Glutamatergic neuron (in vitro differentiated cells): Measurements from ENCODE around the gene CNDP2. TPM values are rescaled to one million over a fixed set of nuclear protein-coding genes. Genes with fewer than 3 reads are reported as not detected.

ENCODE experiments used
- DNase-seq: peaks from one replicate; pipeline ENCODE4 v3.0.0; 2022
- H3K27ac Mint-ChIP-seq: one replicate; pipeline ENCODE4 v1.8.0; 2020; ENCODE audit warnings: mild to moderate bottlenecking, mixed read lengths, inconsistent platforms; ENCODE audit not compliant: unreplicated experiment
- H3K27me3 Mint-ChIP-seq: one replicate; pipeline ENCODE4 v1.8.0; 2020; ENCODE audit warnings: mild to moderate bottlenecking, moderate library complexity, mixed read lengths, inconsistent platforms; ENCODE audit not compliant: unreplicated experiment
- H3K36me3 Mint-ChIP-seq: one replicate; pipeline ENCODE4 v1.8.0; 2020; ENCODE audit warnings: mild to moderate bottlenecking, mixed read lengths, inconsistent platforms; ENCODE audit not compliant: unreplicated experiment
- H3K4me1 Mint-ChIP-seq: one replicate; pipeline ENCODE4 v1.8.0; 2020; ENCODE audit warnings: mild to moderate bottlenecking, low read depth, mixed read lengths, inconsistent platforms; ENCODE audit not compliant: unreplicated experiment
- H3K4me3 Mint-ChIP-seq: one replicate; pipeline ENCODE4 v1.8.0; 2020; ENCODE audit warnings: mild to moderate bottlenecking, mixed read lengths, inconsistent platforms; ENCODE audit not compliant: unreplicated experiment
- H3K9me3 Mint-ChIP-seq: one replicate; pipeline ENCODE4 v1.8.0; 2020; ENCODE audit warnings: mild to moderate bottlenecking, moderate library complexity, mixed read lengths, inconsistent platforms; ENCODE audit not compliant: unreplicated experiment
- CTCF ChIP-seq: fragments of 200-600 bp; sonication (generic); IDR thresholded peaks from one replicate; pipeline ENCODE4 v1.5.0; 2021; ENCODE audit not compliant: partially characterized antibody, unreplicated experiment
- total RNA-seq: library from RNA; stranded (reverse); fragmentation: NEBNext Ultra II Directional; extraction: Animal tissue kit (Norgen Biotek cat#: 25700); gene quantifications from one replicate; pipeline ENCODE4 v1.2.1, GENCODE V29; 2021; ENCODE audit not compliant: unreplicated experiment

CNDP2 gene
- total RNA-seq, 1 donor from 2014 or later, result 123 TPM

GRCh38 chr18:74546751-74547530, 50.8 kb downstream of the CNDP2 start:
- Mint-ChIP-seq H3K27ac (no peak overlapping the region), H3K4me1 (no peaks in the 10 kb centered on the region), H3K27me3 (peaks cover 2% of the 10 kb centered on the region), H3K4me3 (no peak overlapping the region), H3K36me3 (peaks cover 5% of the 10 kb centered on the region), H3K9me3 (peaks cover 7% of the 10 kb centered on the region)
- no peak for DNase-seq
- no peak for TF ChIP-seq CTCF

GRCh38 chr18:74547860-74548259, 51.7 kb downstream of the CNDP2 start:
- no peaks in the 10 kb centered on the region for H3K4me1 Mint-ChIP-seq

GRCh38 chr18:74549591-74550104, 53.5 kb downstream of the CNDP2 start:
- peaks cover 5% of the 10 kb centered on the region for H3K36me3 Mint-ChIP-seq
- no peak for TF ChIP-seq CTCF
- no peaks in the 10 kb centered on the region for H3K4me1 Mint-ChIP-seq
- peaks cover 2% of the 10 kb centered on the region for H3K27me3 Mint-ChIP-seq
- peaks cover 10% of the 10 kb centered on the region for H3K9me3 Mint-ChIP-seq
- DNase-seq, result no peak
- H3K27ac Mint-ChIP-seq, result no peak overlapping the region
- H3K4me3 Mint-ChIP-seq, result no peak overlapping the region

More at GRCh38 chr18:74547860-74548259, 51.7 kb downstream of the CNDP2 start:
- Mint-ChIP-seq H3K27me3 (peaks cover 2% of the 10 kb centered on the region), H3K36me3 (peaks cover 5% of the 10 kb centered on the region), H3K27ac (no peak overlapping the region), H3K4me3 (no peak overlapping the region), H3K9me3 (peaks cover 8% of the 10 kb centered on the region)
- DNase-seq, result no peak
- no peak for TF ChIP-seq CTCF

- Mint-ChIP-seq H3K4me3 (no peak overlapping the region), H3K36me3 (peaks cover 5% of the 10 kb centered on the region), H3K27ac (no peak overlapping the region), H3K9me3 (peaks cover 10% of the 10 kb centered on the region), H3K4me1 (no peaks in the 10 kb centered on the region), H3K27me3 (peaks cover 2% of the 10 kb centered on the region)
- no peak for TF ChIP-seq CTCF
- DNase-seq, result no peak
Observed at GRCh38 chr18:74550886-74551285, 54.7 kb downstream of the CNDP2 start.

DNA sequence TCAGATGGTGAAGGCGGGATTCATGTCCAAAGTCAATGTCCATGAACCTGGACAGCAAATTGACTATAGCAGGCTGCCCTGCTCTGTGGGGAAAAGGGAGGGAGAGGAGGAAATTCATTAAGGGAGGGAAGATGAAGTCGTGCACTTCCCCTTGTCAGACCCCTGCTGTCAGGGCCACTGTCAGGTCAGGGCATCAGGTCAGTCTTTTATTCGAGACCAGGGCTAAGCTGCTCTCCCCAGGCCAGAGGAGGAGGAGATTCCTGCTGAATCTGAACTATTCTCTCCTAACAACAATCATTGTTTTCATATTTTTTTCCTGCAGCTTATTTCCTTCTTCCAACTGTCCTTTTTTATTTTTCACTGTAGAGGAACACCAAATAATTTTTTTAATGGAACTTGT, 55.3 kb downstream of the CNDP2 start:
- Mint-ChIP-seq H3K9me3 (peaks cover 10% of the 10 kb centered on the region), H3K4me1 (no peaks in the 10 kb centered on the region), H3K36me3 (peaks cover 5% of the 10 kb centered on the region), H3K27me3 (peaks cover 2% of the 10 kb centered on the region), H3K4me3 (no peak overlapping the region), H3K27ac (no peak overlapping the region)
- DNase-seq, result no peak
- no peak for TF ChIP-seq CTCF
